B cell (primary cell): ENCODE measurements around the gene ARL11.

Experiments
- EZH2 ChIP-seq: IDR thresholded peaks from 2 replicates; pipeline ENCODE4 v1.6.1; 2012; ENCODE audit warnings: borderline replicate concordance, low read depth, mild to moderate bottlenecking, moderate library complexity, low read length; ENCODE audit not compliant: insufficient read depth, poor library complexity, severe bottlenecking
- TF ChIP-seq, protein P1 (sequence below): fragments of 200-600 bp; IDR thresholded peaks from one replicate; pipeline ENCODE4 v1.8.0; 2022; ENCODE audit warnings: antibody characterized with exemption, mild to moderate bottlenecking

DNA sequence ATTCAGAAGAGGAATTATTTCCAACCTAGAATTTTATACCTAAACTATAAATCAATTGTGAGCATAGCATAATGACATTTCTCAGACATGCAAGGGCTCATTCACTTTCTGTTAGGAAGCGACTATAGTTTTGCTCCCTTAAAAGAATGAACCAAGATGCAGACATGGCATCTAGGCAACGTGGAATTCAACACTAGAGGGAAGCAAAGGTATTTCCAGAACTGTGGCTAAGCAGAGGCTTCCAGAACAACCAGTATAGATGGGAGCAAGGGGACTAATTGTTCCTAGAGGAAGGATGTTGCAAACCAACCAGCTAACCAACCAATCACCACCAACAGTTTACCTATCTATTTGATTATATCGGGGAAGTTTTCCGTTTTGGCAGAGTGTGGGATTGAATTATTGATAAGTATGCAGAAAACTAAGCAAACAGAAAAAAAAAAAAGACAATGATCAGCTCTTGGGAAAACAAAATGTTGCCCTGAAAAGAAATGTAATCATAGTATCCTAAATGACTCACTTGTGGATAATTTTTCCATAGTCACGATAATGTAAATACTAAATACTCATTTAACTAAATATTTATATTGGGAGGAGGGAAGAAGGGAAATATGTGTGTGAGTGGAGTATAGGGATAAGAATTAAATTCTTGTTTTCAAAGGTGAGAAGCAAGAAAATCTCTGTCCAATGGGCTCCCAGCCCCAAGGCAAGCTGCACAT, 21.1 kb downstream of the ARL11 start:
- TF ChIP-seq, protein P1, sequence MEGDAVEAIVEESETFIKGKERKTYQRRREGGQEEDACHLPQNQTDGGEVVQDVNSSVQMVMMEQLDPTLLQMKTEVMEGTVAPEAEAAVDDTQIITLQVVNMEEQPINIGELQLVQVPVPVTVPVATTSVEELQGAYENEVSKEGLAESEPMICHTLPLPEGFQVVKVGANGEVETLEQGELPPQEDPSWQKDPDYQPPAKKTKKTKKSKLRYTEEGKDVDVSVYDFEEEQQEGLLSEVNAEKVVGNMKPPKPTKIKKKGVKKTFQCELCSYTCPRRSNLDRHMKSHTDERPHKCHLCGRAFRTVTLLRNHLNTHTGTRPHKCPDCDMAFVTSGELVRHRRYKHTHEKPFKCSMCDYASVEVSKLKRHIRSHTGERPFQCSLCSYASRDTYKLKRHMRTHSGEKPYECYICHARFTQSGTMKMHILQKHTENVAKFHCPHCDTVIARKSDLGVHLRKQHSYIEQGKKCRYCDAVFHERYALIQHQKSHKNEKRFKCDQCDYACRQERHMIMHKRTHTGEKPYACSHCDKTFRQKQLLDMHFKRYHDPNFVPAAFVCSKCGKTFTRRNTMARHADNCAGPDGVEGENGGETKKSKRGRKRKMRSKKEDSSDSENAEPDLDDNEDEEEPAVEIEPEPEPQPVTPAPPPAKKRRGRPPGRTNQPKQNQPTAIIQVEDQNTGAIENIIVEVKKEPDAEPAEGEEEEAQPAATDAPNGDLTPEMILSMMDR = no peak
- no peak for TF ChIP-seq EZH2
